ENCODE results near the gene MGAT4C.
"Not testable (repeated sequence)": the region's sequence is repeated elsewhere in the genome, so short reads cannot be mapped to it uniquely, and the experiment has no call there.

MGAT4C gene

DNA sequence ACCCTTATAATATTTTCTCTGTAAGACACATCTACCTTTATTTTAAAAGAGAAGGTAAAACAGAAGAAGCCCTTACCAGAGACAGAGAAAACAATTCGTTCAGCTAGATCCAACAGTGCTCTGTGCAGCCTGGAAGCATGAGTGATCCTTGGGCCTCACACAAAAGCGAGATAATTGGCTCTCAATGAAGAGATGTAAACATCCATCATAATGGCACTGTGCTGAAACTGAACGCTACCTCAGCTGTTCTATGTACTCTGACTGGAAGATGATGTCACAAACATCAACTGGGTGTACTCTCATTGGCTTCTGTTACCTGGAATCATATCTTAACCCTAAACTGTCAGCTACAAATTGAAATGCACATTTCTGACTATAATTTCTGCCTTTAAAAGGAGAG, at the start of gene MGAT4C:
Gene MGAT4C (minus strand): TSS at position 229 of the 400 bp plus-strand sequence.
- H3K9ac ChIP-seq (ENCODE audit: low read length): no peak within 1 kb of the TSS
- H3K27me3 ChIP-seq (ENCODE audit: control insufficient read depth, insufficient read depth, low read length): no peaks in the 10 kb centered on the region
- H3K9me3 ChIP-seq (ENCODE audit: control insufficient read depth, low read length): no peaks in the 10 kb centered on the region
- no peak within 1 kb of the TSS for H3K4me3 ChIP-seq (ENCODE audit: low read length)
- no peaks in the 10 kb centered on the region for H3K36me3 ChIP-seq (ENCODE audit: control insufficient read depth, insufficient read depth, low read length)
- H3K4me1 ChIP-seq (ENCODE audit: control insufficient read depth, insufficient read depth, low read length): no peaks in the 10 kb centered on the region

DNA sequence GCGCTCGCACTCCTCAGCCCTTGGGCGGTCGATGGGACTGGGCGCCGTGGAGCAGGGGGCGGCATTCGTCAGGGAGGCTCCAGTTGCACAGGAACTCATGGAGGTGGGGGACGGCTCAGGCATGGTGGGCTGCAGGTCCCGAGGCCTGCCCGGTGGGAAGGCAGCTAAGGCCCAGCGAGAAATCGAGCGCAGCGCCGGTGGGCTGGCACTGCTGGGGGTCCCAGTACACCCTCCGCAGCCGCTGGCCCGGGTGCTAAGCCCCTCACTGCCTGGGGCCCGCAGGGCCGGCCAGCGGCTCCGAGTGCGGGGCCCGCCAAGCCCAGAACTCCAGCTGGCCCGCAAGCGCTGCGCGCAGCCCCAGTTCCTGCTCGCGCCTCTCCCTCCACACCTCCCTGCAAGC, 40.2 kb upstream of the MGAT4C start:
- not testable (repeated sequence) for H3K36me3 ChIP-seq (ENCODE audit: control insufficient read depth, insufficient read depth, low read length)

GRCh38 chr12:86293682-86294240, 37.6 kb upstream of the MGAT4C start:
- Histone ChIP-seq H3K36me3 (ENCODE audit: control insufficient read depth, insufficient read depth, low read length) (no peaks in the 10 kb centered on the region), H3K9ac (ENCODE audit: low read length) (no peak overlapping the region), H3K27me3 (ENCODE audit: control insufficient read depth, insufficient read depth, low read length) (no peaks in the 10 kb centered on the region), H3K9me3 (ENCODE audit: control insufficient read depth, low read length) (no peaks in the 10 kb centered on the region), H3K4me3 (ENCODE audit: low read length) (no peak overlapping the region), H3K4me1 (ENCODE audit: control insufficient read depth, insufficient read depth, low read length) (no peaks in the 10 kb centered on the region)

More for the DNA sequence above, 40.2 kb upstream of the MGAT4C start:
- not testable (repeated sequence) for H3K9ac ChIP-seq (ENCODE audit: low read length); H3K9me3 ChIP-seq (ENCODE audit: control insufficient read depth, low read length); H3K27me3 ChIP-seq (ENCODE audit: control insufficient read depth, insufficient read depth, low read length); H3K4me1 ChIP-seq (ENCODE audit: control insufficient read depth, insufficient read depth, low read length); H3K4me3 ChIP-seq (ENCODE audit: low read length)

- no peaks in the 10 kb centered on the region for H3K4me1 ChIP-seq (ENCODE audit: control insufficient read depth, insufficient read depth, low read length)
- no peak overlapping the region for H3K4me3 ChIP-seq (ENCODE audit: low read length)
- no peak overlapping the region for H3K9ac ChIP-seq (ENCODE audit: low read length)
- no peaks in the 10 kb centered on the region for H3K36me3 ChIP-seq (ENCODE audit: control insufficient read depth, insufficient read depth, low read length)
- H3K27me3 ChIP-seq (ENCODE audit: control insufficient read depth, insufficient read depth, low read length): no peaks in the 10 kb centered on the region
- H3K9me3 ChIP-seq (ENCODE audit: control insufficient read depth, low read length): no peaks in the 10 kb centered on the region
Measured at GRCh38 chr12:86292480-86292879, 36.3 kb upstream of the MGAT4C start.

GRCh38 chr12:86290615-86291014, 34.4 kb upstream of the MGAT4C start:
- H3K4me3 ChIP-seq (ENCODE audit: low read length): no peak overlapping the region
- H3K27me3 ChIP-seq (ENCODE audit: control insufficient read depth, insufficient read depth, low read length): no peaks in the 10 kb centered on the region
- H3K36me3 ChIP-seq (ENCODE audit: control insufficient read depth, insufficient read depth, low read length): no peaks in the 10 kb centered on the region
- no peaks in the 10 kb centered on the region for H3K4me1 ChIP-seq (ENCODE audit: control insufficient read depth, insufficient read depth, low read length)
- no peaks in the 10 kb centered on the region for H3K9me3 ChIP-seq (ENCODE audit: control insufficient read depth, low read length)
- H3K9ac ChIP-seq (ENCODE audit: low read length): no peak overlapping the region

DNA sequence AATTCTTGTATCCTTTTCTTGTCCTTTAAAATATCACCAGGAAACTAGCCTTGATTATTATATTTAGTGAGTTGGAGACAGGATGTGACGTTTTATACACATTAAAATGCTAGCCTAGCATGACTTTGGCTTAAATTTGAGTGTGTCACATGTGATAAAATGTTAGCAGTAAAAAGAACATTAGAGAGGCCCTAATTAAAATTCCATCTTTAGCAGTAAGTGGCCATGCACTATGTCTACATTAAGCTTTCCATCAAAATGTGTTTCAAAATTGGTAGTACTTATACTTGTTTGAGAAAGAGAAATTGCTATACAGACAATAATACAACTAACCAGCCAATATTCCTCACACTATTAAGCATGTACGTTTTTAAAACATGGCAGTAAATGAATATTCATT, 29.9 kb upstream of the MGAT4C start:
- no peaks in the 10 kb centered on the region for H3K36me3 ChIP-seq (ENCODE audit: control insufficient read depth, insufficient read depth, low read length)
- H3K4me1 ChIP-seq (ENCODE audit: control insufficient read depth, insufficient read depth, low read length): no peaks in the 10 kb centered on the region
- H3K9me3 ChIP-seq (ENCODE audit: control insufficient read depth, low read length): no peaks in the 10 kb centered on the region
- H3K4me3 ChIP-seq (ENCODE audit: low read length): no peak overlapping the region
- H3K9ac ChIP-seq (ENCODE audit: low read length): no peak overlapping the region
- H3K27me3 ChIP-seq (ENCODE audit: control insufficient read depth, insufficient read depth, low read length): no peaks in the 10 kb centered on the region

DNA sequence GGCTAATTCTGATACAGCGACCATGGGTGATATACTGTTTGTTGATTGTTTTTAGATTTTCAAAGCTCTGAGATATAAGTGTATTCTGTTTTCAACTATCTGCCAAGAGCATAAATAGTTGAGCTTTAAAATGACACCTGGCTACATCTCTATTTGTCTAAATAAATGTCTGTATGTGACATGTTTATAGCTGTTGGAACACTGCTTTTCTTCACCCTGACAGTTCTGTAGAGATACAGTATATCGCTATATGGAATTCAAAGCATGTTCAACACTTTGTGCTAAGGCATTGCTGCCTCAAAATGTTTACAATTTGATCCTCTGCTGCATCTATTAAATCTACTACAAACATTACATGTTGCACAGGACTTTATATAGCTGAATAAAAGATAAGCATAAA, 27.4 kb upstream of the MGAT4C start:
- Histone ChIP-seq H3K4me3 (ENCODE audit: low read length) (no peak overlapping the region), H3K27me3 (ENCODE audit: control insufficient read depth, insufficient read depth, low read length) (no peaks in the 10 kb centered on the region), H3K9me3 (ENCODE audit: control insufficient read depth, low read length) (no peaks in the 10 kb centered on the region), H3K9ac (ENCODE audit: low read length) (no peak overlapping the region), H3K4me1 (ENCODE audit: control insufficient read depth, insufficient read depth, low read length) (no peaks in the 10 kb centered on the region), H3K36me3 (ENCODE audit: control insufficient read depth, insufficient read depth, low read length) (no peaks in the 10 kb centered on the region)

- H3K9ac ChIP-seq (ENCODE audit: low read length): no peak overlapping the region
- no peaks in the 10 kb centered on the region for H3K36me3 ChIP-seq (ENCODE audit: control insufficient read depth, insufficient read depth, low read length)
- H3K27me3 ChIP-seq (ENCODE audit: control insufficient read depth, insufficient read depth, low read length): no peaks in the 10 kb centered on the region
- H3K4me1 ChIP-seq (ENCODE audit: control insufficient read depth, insufficient read depth, low read length): no peaks in the 10 kb centered on the region
- no peak overlapping the region for H3K4me3 ChIP-seq (ENCODE audit: low read length)
- H3K9me3 ChIP-seq (ENCODE audit: control insufficient read depth, low read length): no peaks in the 10 kb centered on the region
Measured at GRCh38 chr12:86275356-86275755, 19.2 kb upstream of the MGAT4C start.

- no peaks in the 10 kb centered on the region for H3K4me1 ChIP-seq (ENCODE audit: control insufficient read depth, insufficient read depth, low read length)
- no peaks in the 10 kb centered on the region for H3K9me3 ChIP-seq (ENCODE audit: control insufficient read depth, low read length)
- peak overlapping the region; percentile 47 for H3K9ac ChIP-seq (ENCODE audit: low read length)
- peak overlapping the region; percentile 14 for H3K4me3 ChIP-seq (ENCODE audit: low read length)
- H3K36me3 ChIP-seq (ENCODE audit: control insufficient read depth, insufficient read depth, low read length): no peaks in the 10 kb centered on the region
- H3K27me3 ChIP-seq (ENCODE audit: control insufficient read depth, insufficient read depth, low read length): no peaks in the 10 kb centered on the region
Measured at GRCh38 chr12:86265329-86265695, 9.1 kb upstream of the MGAT4C start.

GRCh38 chr12:86264451-86265328, 8.5 kb upstream of the MGAT4C start:
- no peaks in the 10 kb centered on the region for H3K27me3 ChIP-seq (ENCODE audit: control insufficient read depth, insufficient read depth, low read length)

DNA sequence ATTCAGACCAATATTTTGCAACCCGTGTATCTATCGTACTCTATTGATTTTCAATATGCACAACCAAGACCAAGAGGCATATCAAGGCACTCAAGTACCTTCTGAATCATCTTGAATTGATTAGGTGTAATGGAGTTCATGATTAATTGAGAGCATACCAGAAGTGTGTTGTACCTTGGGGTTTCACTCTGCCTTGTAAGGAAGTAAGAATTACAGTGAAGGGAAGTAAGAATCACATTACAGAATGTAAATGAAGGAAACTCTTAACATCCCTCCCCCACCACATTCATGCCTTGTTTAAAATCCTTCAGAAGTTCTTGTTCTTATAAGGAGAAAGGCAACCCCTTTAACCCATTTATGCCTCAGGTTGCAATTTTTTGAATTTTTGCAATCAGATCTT, 5.4 kb upstream of the MGAT4C start:
- H3K4me3 ChIP-seq (ENCODE audit: low read length): no peak overlapping the region
- no peaks in the 10 kb centered on the region for H3K9me3 ChIP-seq (ENCODE audit: control insufficient read depth, low read length)
- no peaks in the 10 kb centered on the region for H3K27me3 ChIP-seq (ENCODE audit: control insufficient read depth, insufficient read depth, low read length)
- no peaks in the 10 kb centered on the region for H3K4me1 ChIP-seq (ENCODE audit: control insufficient read depth, insufficient read depth, low read length)
- H3K9ac ChIP-seq (ENCODE audit: low read length): no peak overlapping the region
- H3K36me3 ChIP-seq (ENCODE audit: control insufficient read depth, insufficient read depth, low read length): no peaks in the 10 kb centered on the region

More at GRCh38 chr12:86264451-86265328, 8.5 kb upstream of the MGAT4C start:
- H3K9ac ChIP-seq (ENCODE audit: low read length): peak overlapping the region; percentile 47
- H3K36me3 ChIP-seq (ENCODE audit: control insufficient read depth, insufficient read depth, low read length): no peaks in the 10 kb centered on the region
- H3K4me3 ChIP-seq (ENCODE audit: low read length): peak overlapping the region; percentile 14
- H3K4me1 ChIP-seq (ENCODE audit: control insufficient read depth, insufficient read depth, low read length): no peaks in the 10 kb centered on the region
- no peaks in the 10 kb centered on the region for H3K9me3 ChIP-seq (ENCODE audit: control insufficient read depth, low read length)

DNA sequence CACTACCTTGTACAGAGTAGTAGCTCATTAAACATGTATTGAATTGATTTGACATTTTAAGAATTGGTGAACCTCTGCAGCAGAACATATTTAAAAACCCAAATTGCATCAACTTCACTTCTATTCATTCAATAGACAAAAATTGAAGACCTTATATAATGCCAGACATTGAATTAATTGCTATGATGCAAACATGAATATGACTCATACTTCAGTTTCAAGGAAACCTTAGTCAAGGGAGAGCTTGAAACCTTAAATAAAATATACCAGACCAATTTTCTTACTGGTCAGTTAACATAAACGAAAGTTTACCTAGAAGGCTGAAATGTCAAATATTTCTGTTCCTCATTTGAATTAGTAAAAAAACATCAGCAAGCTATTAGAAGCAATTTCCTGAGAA, 5.0 kb upstream of the MGAT4C start:
- Histone ChIP-seq H3K9me3 (ENCODE audit: control insufficient read depth, low read length) (no peaks in the 10 kb centered on the region), H3K36me3 (ENCODE audit: control insufficient read depth, insufficient read depth, low read length) (no peaks in the 10 kb centered on the region), H3K4me1 (ENCODE audit: control insufficient read depth, insufficient read depth, low read length) (no peaks in the 10 kb centered on the region), H3K27me3 (ENCODE audit: control insufficient read depth, insufficient read depth, low read length) (no peaks in the 10 kb centered on the region), H3K9ac (ENCODE audit: low read length) (no peak overlapping the region), H3K4me3 (ENCODE audit: low read length) (no peak overlapping the region)

Measured in mucosa of stomach (tissue), 1 donor.